ENCODE measurements around the gene TMEM253.

Gene TMEM253

GRCh38 chr14:21103710-21104447 lies 3.0 kb downstream of the TMEM253 start:
- peak; percentile 95 for DNase-seq (ENCODE audit: low read depth, low spot score)

GRCh38 chr14:21104448-21105060 lies 3.7 kb downstream of the TMEM253 start:
- DNase-seq (ENCODE audit: low read depth, low spot score): peak; percentile 61

GRCh38 chr14:21105095-21105494 lies 4.2 kb downstream of the TMEM253 start:
- DNase-seq (ENCODE audit: low read depth, low spot score): no peak

- no peak for DNase-seq (ENCODE audit: low read depth, low spot score)
Observed at GRCh38 chr14:21106176-21106497, 5.3 kb downstream of the TMEM253 start.

GRCh38 chr14:21106498-21107282 lies 5.8 kb downstream of the TMEM253 start:
- DNase-seq (ENCODE audit: low read depth, low spot score): peak; percentile 67

- DNase-seq (ENCODE audit: low read depth, low spot score): no peak
Observed at GRCh38 chr14:21107283-21107800, 6.5 kb downstream of the TMEM253 start.

- DNase-seq (ENCODE audit: low read depth, low spot score): no peak
Observed at GRCh38 chr14:21108791-21109190, 7.9 kb downstream of the TMEM253 start.

GRCh38 chr14:21109377-21110138 lies 8.7 kb downstream of the TMEM253 start:
- DNase-seq (ENCODE audit: low read depth, low spot score): no peak

- no peak for DNase-seq (ENCODE audit: low read depth, low spot score)
Observed at GRCh38 chr14:21112255-21112654, 11.4 kb downstream of the TMEM253 start.

GRCh38 chr14:21113369-21113768 lies 12.5 kb downstream of the TMEM253 start:
- DNase-seq (ENCODE audit: low read depth, low spot score): no peak

GRCh38 chr14:21118933-21119332 lies 18.1 kb downstream of the TMEM253 start:
- no peak for DNase-seq (ENCODE audit: low read depth, low spot score)

- no peak for DNase-seq (ENCODE audit: low read depth, low spot score)
Observed at GRCh38 chr14:21120686-21121085, 19.8 kb downstream of the TMEM253 start.

- DNase-seq (ENCODE audit: low read depth, low spot score): no peak
Observed at GRCh38 chr14:21121122-21121521, 20.3 kb downstream of the TMEM253 start.

GRCh38 chr14:21123429-21123828 lies 22.6 kb downstream of the TMEM253 start:
- DNase-seq (ENCODE audit: low read depth, low spot score): no peak

- no peak for DNase-seq (ENCODE audit: low read depth, low spot score)
Observed at GRCh38 chr14:21133901-21134300, 33.0 kb downstream of the TMEM253 start.

GRCh38 chr14:21136024-21136423 lies 35.2 kb downstream of the TMEM253 start:
- DNase-seq (ENCODE audit: low read depth, low spot score): no peak

GRCh38 chr14:21142357-21142756 lies 41.5 kb downstream of the TMEM253 start:
- no peak for DNase-seq (ENCODE audit: low read depth, low spot score)

- DNase-seq (ENCODE audit: low read depth, low spot score): no peak
Observed at GRCh38 chr14:21145437-21145836, 44.6 kb downstream of the TMEM253 start.

- no peak for DNase-seq (ENCODE audit: low read depth, low spot score)
Observed at GRCh38 chr14:21149641-21150367, 48.9 kb downstream of the TMEM253 start.

All from smooth muscle cell of the brain vasculature (primary cell).